ENCODE results near the gene KIRREL1.

KIRREL1 gene

GRCh38 chr1:157961805-157962762, 31.4 kb upstream of the KIRREL1 start:
- DNase-seq (ENCODE audit: low read depth), result peak; percentile 82

GRCh38 chr1:157963713-157964112, 29.7 kb upstream of the KIRREL1 start:
- peak; percentile 86 for TF ChIP-seq CTCF (conservative IDR thresholded peaks at IDR 0.05; ENCODE audit: control insufficient read depth, insufficient read depth, low read depth, low read length)
- no peak overlapping the region for H3K4me3 ChIP-seq (ENCODE audit: control insufficient read depth, low read depth, low read length)
- peak; percentile 71 for DNase-seq (ENCODE audit: low read depth)

More at GRCh38 chr1:157961805-157962762, 31.4 kb upstream of the KIRREL1 start:
- TF ChIP-seq CTCF (conservative IDR thresholded peaks at IDR 0.05; ENCODE audit: control insufficient read depth, insufficient read depth, low read depth, low read length), result no peak
- H3K4me3 ChIP-seq (ENCODE audit: control insufficient read depth, low read depth, low read length), result no peak overlapping the region

- no peak for TF ChIP-seq CTCF (conservative IDR thresholded peaks at IDR 0.05; ENCODE audit: control insufficient read depth, insufficient read depth, low read depth, low read length)
- DNase-seq (ENCODE audit: low read depth), result no peak
- H3K4me3 ChIP-seq (ENCODE audit: control insufficient read depth, low read depth, low read length), result no peak overlapping the region
Measured at GRCh38 chr1:157965584-157965983, 27.9 kb upstream of the KIRREL1 start.

GRCh38 chr1:157966031-157966537, 27.4 kb upstream of the KIRREL1 start:
- DNase-seq (ENCODE audit: low read depth), result peak; percentile 83
- TF ChIP-seq CTCF (conservative IDR thresholded peaks at IDR 0.05; ENCODE audit: control insufficient read depth, insufficient read depth, low read depth, low read length), result no peak
- no peak overlapping the region for H3K4me3 ChIP-seq (ENCODE audit: control insufficient read depth, low read depth, low read length)

GRCh38 chr1:157967205-157967604, 26.2 kb upstream of the KIRREL1 start:
- DNase-seq (ENCODE audit: low read depth), result no peak
- no peak overlapping the region for H3K4me3 ChIP-seq (ENCODE audit: control insufficient read depth, low read depth, low read length)
- no peak for TF ChIP-seq CTCF (conservative IDR thresholded peaks at IDR 0.05; ENCODE audit: control insufficient read depth, insufficient read depth, low read depth, low read length)

GRCh38 chr1:157968508-157968907, 24.9 kb upstream of the KIRREL1 start:
- peak; percentile 98 for DNase-seq (ENCODE audit: low read depth)
- TF ChIP-seq CTCF (conservative IDR thresholded peaks at IDR 0.05; ENCODE audit: control insufficient read depth, insufficient read depth, low read depth, low read length), result no peak
- no peak overlapping the region for H3K4me3 ChIP-seq (ENCODE audit: control insufficient read depth, low read depth, low read length)

Data from fibroblast of mammary gland (primary cell).